Fibroblast of lung (primary cell): ENCODE measurements around the gene CROT. TPM values are rescaled to one million over a fixed set of nuclear protein-coding genes. Genes with fewer than 3 reads are reported as not detected.

Source experiments
- DNase-seq, 2 donors: peaks; one replicate each; pipeline versions ENCODE4 v3.0.0 to v3.0.0-alpha.2; 2010; ENCODE audit warnings: low read depth in 2 of 2
- H2AFZ ChIP-seq: 2 replicates; pipeline ENCODE4 v1.5.1; 2012; ENCODE audit warnings: low read length, control low read depth, inconsistent platforms
- H3K27ac ChIP-seq: 2 replicates; pipeline ENCODE4 v1.5.1; 2011; ENCODE audit warnings: low read length, control low read depth; ENCODE audit not compliant: insufficient read depth
- H3K27me3 ChIP-seq: 2 replicates; pipeline ENCODE4 v1.5.1; 2011; ENCODE audit warnings: mild to moderate bottlenecking, low read length; ENCODE audit not compliant: control insufficient read depth, insufficient read depth
- H3K36me3 ChIP-seq: 2 replicates; pipeline ENCODE4 v1.5.1; 2011; ENCODE audit warnings: low read length; ENCODE audit not compliant: control insufficient read depth, insufficient read depth
- H3K4me1 ChIP-seq: 2 replicates; pipeline ENCODE4 v1.5.1; 2011; ENCODE audit warnings: low read length; ENCODE audit not compliant: control insufficient read depth, insufficient read depth; ENCODE audit errors: extremely low read depth
- H3K4me2 ChIP-seq: 2 replicates; pipeline ENCODE4 v1.5.1; 2011; ENCODE audit warnings: low read length, control low read depth; ENCODE audit not compliant: insufficient read depth; ENCODE audit errors: extremely low read depth
- H3K4me3 ChIP-seq, 4 experiments: fragments of 200-600 bp in 1 of 4; sonication (generic) in 1 of 4; replicated peaks in 1 of 4; 2 replicates each; pipeline ENCODE4 v1.5.1; 2011 to 2016; ENCODE audit warnings: low read length in 4 of 4, low read depth in 3 of 4, mild to moderate bottlenecking in 3 of 4, control low read depth in 2 of 4, inconsistent platforms in 1 of 4, mixed read lengths in 1 of 4; ENCODE audit not compliant: insufficient read depth in 1 of 4; ENCODE audit errors: control extremely low read depth in 1 of 4
- H3K79me2 ChIP-seq: 2 replicates; pipeline ENCODE4 v1.5.1; 2012; ENCODE audit warnings: mild to moderate bottlenecking, low read length, inconsistent platforms; ENCODE audit not compliant: control insufficient read depth, insufficient read depth
- H3K9ac ChIP-seq: 2 replicates; pipeline ENCODE4 v1.5.1; 2011; ENCODE audit warnings: mild to moderate bottlenecking, low read length, control low read depth; ENCODE audit not compliant: insufficient read depth
- H3K9me3 ChIP-seq: 2 replicates; pipeline ENCODE4 v1.5.1; 2012; ENCODE audit warnings: low read depth, low read length; ENCODE audit not compliant: control insufficient read depth, insufficient read depth
- H4K20me1 ChIP-seq: 2 replicates; pipeline ENCODE4 v1.5.1; 2011; ENCODE audit warnings: low read length; ENCODE audit not compliant: control insufficient read depth, insufficient read depth; ENCODE audit errors: extremely low read depth
- EZH2 ChIP-seq: IDR thresholded peaks from 2 replicates; pipeline ENCODE4 v1.5.1; 2012; ENCODE audit warnings: low read length, control low read depth, mild to moderate bottlenecking; ENCODE audit errors: missing control alignments
- polyA plus RNA-seq, 2 donors: library from polyadenylated mRNA; depleted of rRNA in 1 of 2; stranded (reverse) in 1 of 2; unstranded in 1 of 2; fragments of >200 nt; gene quantifications; 2 replicates each; pipeline ENCODE4 v1.2.1, GENCODE V29; 2011 to 2012; ENCODE audit warnings: missing spikeins in 1 of 2
- total RNA-seq: library from RNA; depleted of rRNA; stranded (reverse); fragments of >200 nt; gene quantifications from 2 replicates; pipeline ENCODE4 v1.2.1, GENCODE V29; 2014
- TF ChIP-seq, protein P1 (sequence below), 2 donors: IDR thresholded peaks in 1 of 2; conservative IDR thresholded peaks in 1 of 2; 1 replicate in 1 of 2; 2 replicates in 1 of 2; pipeline ENCODE4 v1.5.1; 2011 to 2012; ENCODE audit warnings: low read length in 2 of 2, control low read depth in 1 of 2, inconsistent platforms in 1 of 2, low read depth in 1 of 2, mild to moderate bottlenecking in 1 of 2

Gene CROT
- total and polyA plus RNA-seq, 2 donors (not counting 1 experiment from before 2014, with no cell fraction given), result 13.1 to 23.0 TPM

DNA sequence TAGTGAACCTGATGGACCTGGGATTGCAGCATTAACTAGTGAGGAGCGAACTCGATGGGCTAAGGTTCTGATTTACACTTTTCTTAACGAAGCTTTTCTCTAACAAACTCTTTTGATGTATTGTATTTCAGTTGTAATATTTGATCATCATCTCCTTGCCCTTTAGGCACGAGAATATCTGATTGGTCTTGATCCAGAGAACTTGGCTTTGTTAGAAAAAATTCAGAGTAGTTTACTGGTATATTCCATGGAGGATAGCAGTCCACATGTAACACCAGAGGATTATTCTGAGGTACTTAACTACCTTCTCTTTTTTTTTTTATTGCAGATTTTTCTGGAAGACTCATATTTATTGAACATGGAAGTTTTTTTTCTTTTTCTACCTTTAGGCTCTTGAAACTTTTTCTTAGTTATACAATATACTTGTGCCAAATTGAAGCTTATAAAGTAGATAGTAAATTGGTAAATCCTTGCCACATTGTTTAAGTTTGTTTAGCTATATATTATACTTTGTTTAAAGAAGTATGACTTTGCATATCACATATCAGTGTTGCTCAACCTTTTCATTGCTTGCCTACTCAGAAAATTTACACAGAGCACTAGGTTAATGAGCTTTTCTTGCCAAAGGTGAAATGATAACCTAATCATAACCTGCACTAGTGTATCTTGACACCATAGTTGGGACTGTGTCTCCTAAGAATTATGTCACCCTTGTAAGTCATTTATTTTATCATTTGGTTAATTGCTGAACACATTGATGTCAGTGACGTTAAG lies 30.4 kb downstream of the CROT start:
- H3K9ac ChIP-seq, result no peak overlapping the region
- H3K27ac ChIP-seq, result no peak overlapping the region
- no peak overlapping the region for H3K4me3 ChIP-seq
- no peak overlapping the region for H3K4me2 ChIP-seq
- H2AFZ ChIP-seq, result no peak overlapping the region
- DNase-seq, result peak in 1 of 2 donors; percentile 15
- H3K36me3 ChIP-seq, result no peaks in the 10 kb centered on the region
- TF ChIP-seq EZH2, result no peak
- TF ChIP-seq, protein P1, sequence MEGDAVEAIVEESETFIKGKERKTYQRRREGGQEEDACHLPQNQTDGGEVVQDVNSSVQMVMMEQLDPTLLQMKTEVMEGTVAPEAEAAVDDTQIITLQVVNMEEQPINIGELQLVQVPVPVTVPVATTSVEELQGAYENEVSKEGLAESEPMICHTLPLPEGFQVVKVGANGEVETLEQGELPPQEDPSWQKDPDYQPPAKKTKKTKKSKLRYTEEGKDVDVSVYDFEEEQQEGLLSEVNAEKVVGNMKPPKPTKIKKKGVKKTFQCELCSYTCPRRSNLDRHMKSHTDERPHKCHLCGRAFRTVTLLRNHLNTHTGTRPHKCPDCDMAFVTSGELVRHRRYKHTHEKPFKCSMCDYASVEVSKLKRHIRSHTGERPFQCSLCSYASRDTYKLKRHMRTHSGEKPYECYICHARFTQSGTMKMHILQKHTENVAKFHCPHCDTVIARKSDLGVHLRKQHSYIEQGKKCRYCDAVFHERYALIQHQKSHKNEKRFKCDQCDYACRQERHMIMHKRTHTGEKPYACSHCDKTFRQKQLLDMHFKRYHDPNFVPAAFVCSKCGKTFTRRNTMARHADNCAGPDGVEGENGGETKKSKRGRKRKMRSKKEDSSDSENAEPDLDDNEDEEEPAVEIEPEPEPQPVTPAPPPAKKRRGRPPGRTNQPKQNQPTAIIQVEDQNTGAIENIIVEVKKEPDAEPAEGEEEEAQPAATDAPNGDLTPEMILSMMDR (conservative IDR thresholded peaks at IDR 0.05 in 1 of 2, IDR thresholded peaks at IDR 0.05 in 1 of 2; ENCODE audit: low read depth in 1 of 2, low read length in 2 of 2), result no peak
- H3K79me2 ChIP-seq, result no peaks in the 10 kb centered on the region
- no peaks in the 10 kb centered on the region for H3K27me3 ChIP-seq
- no peaks in the 10 kb centered on the region for H3K4me1 ChIP-seq
- no peaks in the 10 kb centered on the region for H4K20me1 ChIP-seq
- no peaks in the 10 kb centered on the region for H3K9me3 ChIP-seq

DNA sequence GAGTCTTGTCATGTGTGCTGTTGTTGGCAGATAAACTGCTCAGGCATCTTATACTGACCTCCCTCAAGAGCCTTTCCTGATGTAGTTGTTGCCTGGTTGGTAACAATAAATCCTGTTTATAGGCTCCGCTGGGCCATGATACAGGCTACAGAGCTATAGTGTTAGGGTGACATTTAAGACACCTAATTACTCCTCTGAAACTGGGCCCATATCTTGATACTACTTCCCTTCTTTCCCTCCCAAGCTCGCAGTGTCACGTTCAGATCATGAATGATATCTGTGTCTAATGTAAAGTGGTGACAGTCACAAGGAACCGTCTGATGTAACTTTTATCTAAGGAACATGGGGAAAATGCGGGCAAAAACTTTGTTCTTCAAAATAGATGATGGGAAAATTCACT lies 35.4 kb downstream of the CROT start:
- Histone ChIP-seq H3K27ac (no peak overlapping the region), H3K4me3 (no peak overlapping the region), H3K9me3 (no peaks in the 10 kb centered on the region), H4K20me1 (no peaks in the 10 kb centered on the region), H3K36me3 (no peaks in the 10 kb centered on the region), H3K9ac (no peak overlapping the region), H3K4me1 (no peaks in the 10 kb centered on the region), H3K27me3 (no peaks in the 10 kb centered on the region), H2AFZ (no peak overlapping the region), H3K79me2 (no peaks in the 10 kb centered on the region), H3K4me2 (no peak overlapping the region)
- no peak for DNase-seq
- TF ChIP-seq, protein P1 (conservative IDR thresholded peaks at IDR 0.05 in 1 of 2, IDR thresholded peaks at IDR 0.05 in 1 of 2; ENCODE audit: low read depth in 1 of 2, low read length in 2 of 2), result no peak

DNA sequence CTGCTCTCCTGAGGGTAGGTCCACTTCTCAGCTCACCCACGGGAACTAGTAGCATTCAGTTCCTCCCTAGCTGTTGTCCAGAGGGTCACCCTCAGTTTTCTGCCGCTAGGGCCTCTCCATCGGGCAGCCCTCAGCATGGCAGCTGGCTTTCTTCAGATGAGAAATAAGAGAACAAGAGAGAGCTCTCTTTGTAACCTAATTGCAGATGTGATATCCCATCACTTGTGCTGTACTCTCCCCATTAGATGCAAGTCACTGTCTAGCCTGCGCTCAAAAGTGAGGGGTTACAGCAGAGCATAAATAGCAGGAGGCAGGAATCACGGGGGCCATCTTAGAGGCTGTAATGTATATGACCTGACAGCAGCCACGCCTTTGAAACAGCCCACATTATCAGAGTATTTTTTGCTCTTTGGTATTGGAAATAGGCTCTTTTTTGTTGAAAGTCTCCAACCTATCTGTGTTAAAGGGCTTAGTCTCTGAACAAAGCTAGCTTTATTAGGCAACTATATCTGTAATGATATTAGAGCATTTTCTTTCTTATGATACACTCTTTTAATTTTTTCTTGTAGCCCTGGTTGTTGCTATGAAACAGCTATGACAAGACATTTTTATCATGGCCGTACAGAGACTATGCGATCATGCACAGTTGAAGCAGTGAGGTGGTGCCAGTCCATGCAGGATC lies 45.7 kb downstream of the CROT start:
- DNase-seq, result no peak
- Histone ChIP-seq H3K4me2 (no peak overlapping the region), H3K79me2 (no peaks in the 10 kb centered on the region), H3K9ac (no peak overlapping the region), H3K4me1 (no peaks in the 10 kb centered on the region), H3K27ac (no peak overlapping the region), H3K36me3 (no peaks in the 10 kb centered on the region), H4K20me1 (no peaks in the 10 kb centered on the region), H3K4me3 (no peak overlapping the region), H3K9me3 (no peaks in the 10 kb centered on the region), H2AFZ (no peak overlapping the region), H3K27me3 (no peaks in the 10 kb centered on the region)
- TF ChIP-seq, protein P1 (conservative IDR thresholded peaks at IDR 0.05 in 1 of 2, IDR thresholded peaks at IDR 0.05 in 1 of 2; ENCODE audit: low read depth in 1 of 2, low read length in 2 of 2), result no peak
- TF ChIP-seq EZH2, result no peak
